Neural progenitor cell (in vitro differentiated cells): ENCODE measurements around the gene AFF3.

Experiments used
- CTCF ChIP-seq: fragments of 200-600 bp; sonication (generic); IDR thresholded peaks from 2 replicates; pipeline ENCODE4 v1.5.1; 2017; ENCODE audit warnings: antibody characterized with exemption, mild to moderate bottlenecking
- EZH2 ChIP-seq: fragments of 200-600 bp; sonication (generic); IDR thresholded peaks from 2 replicates; pipeline ENCODE4 v1.6.1; 2017; ENCODE audit warnings: antibody characterized with exemption, mild to moderate bottlenecking, moderate library complexity
- EZH2phosphoT487 ChIP-seq: fragments of 200-600 bp; sonication (generic); IDR thresholded peaks from 2 replicates; pipeline ENCODE4 v1.6.1; 2017; ENCODE audit warnings: antibody characterized with exemption

- TF ChIP-seq CTCF (no peak), EZH2 (no peak), EZH2phosphoT487 (no peak)
Observed at GRCh38 chr2:100006516-100006915, 135.9 kb downstream of the AFF3 start.
